Endodermal cell (in vitro differentiated cells): ENCODE measurements around the gene SEPTIN5. TPM values are rescaled to one million over a fixed set of nuclear protein-coding genes. Genes with fewer than 3 reads are reported as not detected.

ENCODE experiments used
- DNase-seq: peaks from one replicate; pipeline ENCODE4 v3.0.0-alpha.2; 2017
- H3K27ac ChIP-seq: 2 replicates; pipeline ENCODE4 v1.5.1; 2013; ENCODE audit warnings: mild to moderate bottlenecking, low read depth, low read length, moderate library complexity
- H3K27me3 ChIP-seq: 2 replicates; pipeline ENCODE4 v1.6.1; 2013; ENCODE audit warnings: mild to moderate bottlenecking, low read length, moderate library complexity; ENCODE audit not compliant: insufficient read depth, control insufficient read depth, poor library complexity, severe bottlenecking
- H3K36me3 ChIP-seq: 2 replicates; pipeline ENCODE4 v1.7.0; 2013; ENCODE audit warnings: mild to moderate bottlenecking, low read length, moderate library complexity; ENCODE audit not compliant: control insufficient read depth, insufficient read depth
- H3K4me1 ChIP-seq: one replicate; pipeline ENCODE4 v1.7.0; 2013; ENCODE audit warnings: low read length; ENCODE audit not compliant: control insufficient read depth, insufficient read depth
- H3K4me3 ChIP-seq: 2 replicates; pipeline ENCODE4 v1.5.1; 2013; ENCODE audit warnings: mild to moderate bottlenecking, low read length, moderate library complexity
- H3K9ac ChIP-seq: 2 replicates; pipeline ENCODE4 v1.6.1; 2013; ENCODE audit warnings: mild to moderate bottlenecking, low read length, moderate library complexity; ENCODE audit not compliant: poor library complexity, severe bottlenecking; ENCODE audit errors: extremely low read depth
- H3K9me3 ChIP-seq: 2 replicates; pipeline ENCODE4 v1.6.1; 2013; ENCODE audit warnings: mild to moderate bottlenecking, low read length, moderate library complexity; ENCODE audit not compliant: control insufficient read depth
- H3K27ac Mint-ChIP-seq: 2 replicates; pipeline ENCODE4 v1.8.0; 2020; ENCODE audit warnings: mixed read lengths
- H3K27me3 Mint-ChIP-seq: 2 replicates; pipeline ENCODE4 v1.8.0; 2021; ENCODE audit warnings: mild to moderate bottlenecking, mixed read lengths; ENCODE audit not compliant: insufficient read depth
- H3K36me3 Mint-ChIP-seq: 2 replicates; pipeline ENCODE4 v1.8.0; 2020; ENCODE audit warnings: low read depth, mixed read lengths
- H3K4me1 Mint-ChIP-seq: 2 replicates; pipeline ENCODE4 v1.8.0; 2020; ENCODE audit warnings: mixed read lengths
- H3K4me3 Mint-ChIP-seq: 2 replicates; pipeline ENCODE4 v1.8.0; 2020; ENCODE audit warnings: mild to moderate bottlenecking, moderate library complexity, mixed read lengths
- H3K9me3 Mint-ChIP-seq: 2 replicates; pipeline ENCODE4 v1.8.0; 2020; ENCODE audit warnings: mild to moderate bottlenecking, mixed read lengths
- WGBS, 2 experiments: methylation state at CpG; one replicate each; pipeline versions ENCODE4 v1.1.5 to v1.1.7; 2013; ENCODE audit warnings: missing lambda C conversion rate in 2 of 2, mixed read lengths in 1 of 2; ENCODE audit not compliant: insufficient coverage in 1 of 2, insufficient read length in 1 of 2; 5-methylcytosine and 5-hydroxymethylcytosine counted together
- total RNA-seq, 2 donors: library from RNA; stranded (reverse); fragmentation: NEBNext Ultra II Directional in 1 of 2; extraction: Animal tissue kit (Norgen Biotek cat#: 25700) in 1 of 2; gene quantifications; 2 replicates in 1 of 2; 3 replicates in 1 of 2; pipeline ENCODE4 v1.2.1, GENCODE V29; 2021
- TF ChIP-seq, protein P1 (sequence below): fragments of 200-600 bp; sonication (generic); conservative IDR thresholded peaks from 2 replicates; pipeline ENCODE4 v1.5.0; 2021; ENCODE audit warnings: antibody characterized with exemption, mild to moderate bottlenecking

The SEPTIN5 gene
- total RNA-seq, 2 donors from 2014 or later, result 9.8 to 20.0 TPM

DNA sequence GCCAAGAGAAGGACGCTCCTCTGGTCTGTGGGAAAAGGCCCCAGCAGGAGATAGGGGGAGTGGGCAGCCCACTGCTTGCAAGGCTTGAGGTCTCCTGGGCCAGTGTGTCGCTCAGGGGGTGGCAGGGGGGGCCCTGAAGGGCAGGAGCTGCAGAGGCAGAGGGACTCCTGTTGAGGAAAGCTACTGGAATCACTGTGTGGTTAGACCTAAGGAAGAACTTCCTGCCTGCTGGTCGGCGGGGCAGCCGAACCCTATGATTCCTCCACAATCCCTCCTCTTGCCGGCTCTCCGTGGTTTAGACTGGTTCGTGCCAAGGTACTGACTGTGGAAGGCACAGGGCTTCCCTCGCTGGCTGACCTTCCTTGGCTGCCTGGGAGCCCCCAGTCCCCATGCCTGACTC is 15.2 kb downstream of the SEPTIN5 start:
- Histone ChIP-seq H3K27me3 (peaks cover 59% of the 10 kb centered on the region), H3K27ac (no peak overlapping the region), H3K9ac (no peak overlapping the region), H3K9me3 (no peaks in the 10 kb centered on the region), H3K4me1 (no peaks in the 10 kb centered on the region), H3K36me3 (no peaks in the 10 kb centered on the region), H3K4me3 (no peak overlapping the region)
- DNase-seq, result no peak
- TF ChIP-seq, protein P1, sequence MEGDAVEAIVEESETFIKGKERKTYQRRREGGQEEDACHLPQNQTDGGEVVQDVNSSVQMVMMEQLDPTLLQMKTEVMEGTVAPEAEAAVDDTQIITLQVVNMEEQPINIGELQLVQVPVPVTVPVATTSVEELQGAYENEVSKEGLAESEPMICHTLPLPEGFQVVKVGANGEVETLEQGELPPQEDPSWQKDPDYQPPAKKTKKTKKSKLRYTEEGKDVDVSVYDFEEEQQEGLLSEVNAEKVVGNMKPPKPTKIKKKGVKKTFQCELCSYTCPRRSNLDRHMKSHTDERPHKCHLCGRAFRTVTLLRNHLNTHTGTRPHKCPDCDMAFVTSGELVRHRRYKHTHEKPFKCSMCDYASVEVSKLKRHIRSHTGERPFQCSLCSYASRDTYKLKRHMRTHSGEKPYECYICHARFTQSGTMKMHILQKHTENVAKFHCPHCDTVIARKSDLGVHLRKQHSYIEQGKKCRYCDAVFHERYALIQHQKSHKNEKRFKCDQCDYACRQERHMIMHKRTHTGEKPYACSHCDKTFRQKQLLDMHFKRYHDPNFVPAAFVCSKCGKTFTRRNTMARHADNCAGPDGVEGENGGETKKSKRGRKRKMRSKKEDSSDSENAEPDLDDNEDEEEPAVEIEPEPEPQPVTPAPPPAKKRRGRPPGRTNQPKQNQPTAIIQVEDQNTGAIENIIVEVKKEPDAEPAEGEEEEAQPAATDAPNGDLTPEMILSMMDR, result no peak
- Mint-ChIP-seq H3K36me3 (no peaks in the 10 kb centered on the region), H3K27ac (no peak overlapping the region), H3K4me3 (no peak overlapping the region), H3K27me3 (peaks cover 51% of the 10 kb centered on the region), H3K4me1 (no peaks in the 10 kb centered on the region), H3K9me3 (no peaks in the 10 kb centered on the region)
- 91 to 93% methylated on average over 7 to 9 of the region's 9 CpGs for WGBS, 2 experiments

DNA sequence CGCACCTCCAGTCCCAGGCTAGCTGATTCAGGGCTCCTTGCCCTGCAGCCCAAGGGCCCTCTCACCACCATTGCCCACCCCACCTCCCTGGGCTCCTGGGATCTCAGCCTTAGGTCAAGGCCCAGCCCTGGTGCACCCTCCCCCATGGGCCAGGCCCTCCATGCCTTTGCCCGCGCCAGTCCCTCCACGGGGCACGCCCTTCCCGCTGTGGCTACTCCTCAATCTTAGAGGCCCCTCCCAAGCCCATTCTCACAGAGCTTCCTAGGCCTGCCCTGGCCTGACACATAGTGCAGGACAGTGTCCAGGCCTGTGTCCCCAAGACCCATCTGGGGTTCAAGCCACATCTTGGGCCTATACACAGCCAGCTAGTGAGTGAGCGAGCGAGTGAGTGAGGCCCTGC is 15.9 kb downstream of the SEPTIN5 start:
- no peaks in the 10 kb centered on the region for H3K4me1 ChIP-seq
- Mint-ChIP-seq H3K27me3 (peaks cover 45% of the 10 kb centered on the region), H3K9me3 (no peaks in the 10 kb centered on the region), H3K4me3 (no peak overlapping the region), H3K4me1 (no peaks in the 10 kb centered on the region), H3K36me3 (no peaks in the 10 kb centered on the region), H3K27ac (no peak overlapping the region)
- H3K9me3 ChIP-seq, result no peaks in the 10 kb centered on the region
- no peak overlapping the region for H3K9ac ChIP-seq
- H3K36me3 ChIP-seq, result no peaks in the 10 kb centered on the region
- WGBS, 2 experiments, result 94 to 100% methylated on average over 2 to 8 of the region's 8 CpGs
- peaks cover 52% of the 10 kb centered on the region for H3K27me3 ChIP-seq
- H3K27ac ChIP-seq, result no peak overlapping the region
- TF ChIP-seq, protein P1, result no peak
- DNase-seq, result no peak
- no peak overlapping the region for H3K4me3 ChIP-seq

- H3K9ac ChIP-seq, result no peak overlapping the region
- H3K27me3 ChIP-seq, result peaks cover 46% of the 10 kb centered on the region
Measured at GRCh38 chr22:19730655-19731360, 16.5 kb downstream of the SEPTIN5 start.

More at GRCh38 chr22:19730655-19731360, 16.5 kb downstream of the SEPTIN5 start:
- H3K9me3 ChIP-seq, result no peaks in the 10 kb centered on the region
- H3K27me3 Mint-ChIP-seq, result peaks cover 39% of the 10 kb centered on the region
- 14 to 21% methylated on average over 9 to 48 of the region's 48 CpGs for WGBS, 2 experiments
- H3K27ac Mint-ChIP-seq, result no peak overlapping the region
- peak; percentile 94 for DNase-seq
- no peaks in the 10 kb centered on the region for H3K36me3 ChIP-seq
- peak overlapping the region; percentile 39 for H3K4me3 Mint-ChIP-seq
- no peak overlapping the region for H3K27ac ChIP-seq
- peak overlapping the region; percentile 68 for H3K4me3 ChIP-seq
- no peaks in the 10 kb centered on the region for H3K9me3 Mint-ChIP-seq
- no peaks in the 10 kb centered on the region for H3K4me1 Mint-ChIP-seq
- TF ChIP-seq, protein P1, result peak; percentile 98
- H3K36me3 Mint-ChIP-seq, result no peaks in the 10 kb centered on the region
- no peaks in the 10 kb centered on the region for H3K4me1 ChIP-seq
